IMR-90 (cell line): ENCODE measurements around the gene CYSLTR2. TPM values are rescaled to one million over a fixed set of nuclear protein-coding genes. Genes with fewer than 3 reads are reported as not detected.

Source experiments
- ATAC-seq: fragments of 200-7000 bp; cut with Tn5 transposase; 2 replicates; pipeline ENCODE4 v1.9.1; 2020; ENCODE audit warnings: low read depth, mild to moderate bottlenecking, moderate library complexity
- BruUV-seq: library from RNA; stranded (reverse); fragments of 400-500 nt; replicated peaks from 2 replicates; lab custom pipeline; 2021; lab: Mats Ljungman, UMichigan
- CTCF ChIA-PET: fragments of 300-600 bp; formaldehyde crosslinking; extraction: SDS; loops from one replicate; lab custom pipeline; 2021; ENCODE audit warnings: antibody characterized with exemption; lab: Yijun Ruan, JAX
- POLR2A ChIA-PET: fragments of 300-600 bp; sonication (Branson Sonifier 250); formaldehyde crosslinking; loops from one replicate; lab custom pipeline; 2022; ENCODE audit warnings: antibody characterized with exemption; ENCODE audit not compliant: unreplicated experiment; lab: Charles Lee
- DNase-seq: peaks from one replicate; pipeline ENCODE4 v3.0.0; 2013
- H2AFZ ChIP-seq: replicated peaks from 2 replicates; pipeline ENCODE3; 2013; ENCODE audit warnings: low read length, mild to moderate bottlenecking; ENCODE audit not compliant: poor library complexity
- H2AK5ac ChIP-seq: 2 replicates; pipeline ENCODE4 v1.6.1; 2013; ENCODE audit warnings: low read depth, low read length, inconsistent platforms
- H2AK9ac ChIP-seq: replicated peaks from 2 replicates; pipeline ENCODE3; 2013; ENCODE audit warnings: mild to moderate bottlenecking, low read depth, low read length, moderate library complexity; ENCODE audit not compliant: poor library complexity
- H2BK120ac ChIP-seq: 2 replicates; pipeline ENCODE4 v1.6.1; 2013; ENCODE audit warnings: low read depth, low read length, inconsistent platforms
- H2BK15ac ChIP-seq: 3 replicates; pipeline ENCODE4 v1.6.1; 2013; ENCODE audit warnings: low read depth, low read length, inconsistent platforms
- H2BK20ac ChIP-seq: 2 replicates; pipeline ENCODE4 v1.6.1; 2013; ENCODE audit warnings: low read depth, mild to moderate bottlenecking, inconsistent platforms, low read length, moderate library complexity
- H2BK5ac ChIP-seq: 2 replicates; pipeline ENCODE4 v1.6.1; 2013; ENCODE audit warnings: mild to moderate bottlenecking, low read depth, low read length, inconsistent platforms; ENCODE audit not compliant: poor library complexity, severe bottlenecking
- H3K14ac ChIP-seq: replicated peaks from 2 replicates; pipeline ENCODE4 v1.6.1; 2013; ENCODE audit warnings: low read depth, low read length, inconsistent platforms
- H3K18ac ChIP-seq: 2 replicates; pipeline ENCODE4 v1.6.1; 2013; ENCODE audit warnings: low read depth, low read length, control low read depth
- H3K23ac ChIP-seq: 2 replicates; pipeline ENCODE4 v1.6.1; 2013; ENCODE audit warnings: low read depth, low read length, inconsistent platforms
- H3K27ac ChIP-seq: 2 replicates; pipeline ENCODE4 v1.5.1; 2013; ENCODE audit warnings: mild to moderate bottlenecking, control low read depth, low read length; ENCODE audit not compliant: insufficient read depth
- H3K27me3 ChIP-seq: 2 replicates; pipeline ENCODE4 v1.6.1; 2013; ENCODE audit warnings: low read length; ENCODE audit not compliant: control insufficient read depth, insufficient read depth
- H3K36me3 ChIP-seq: 2 replicates; pipeline ENCODE4 v1.6.1; 2013; ENCODE audit warnings: low read length, mixed read lengths; ENCODE audit not compliant: control insufficient read depth, insufficient read depth
- H3K4ac ChIP-seq: 2 replicates; pipeline ENCODE4 v1.6.1; 2013; ENCODE audit warnings: low read depth, low read length, inconsistent platforms
- H3K4me1 ChIP-seq: 2 replicates; pipeline ENCODE4 v1.6.1; 2013; ENCODE audit warnings: low read length, mixed read lengths; ENCODE audit not compliant: control insufficient read depth, insufficient read depth
- H3K4me2 ChIP-seq: 2 replicates; pipeline ENCODE4 v1.6.1; 2013; ENCODE audit warnings: low read depth, mild to moderate bottlenecking, control low read depth, low read length, moderate library complexity
- H3K4me3 ChIP-seq: 2 replicates; pipeline ENCODE4 v1.5.1; 2013; ENCODE audit warnings: low read depth, mild to moderate bottlenecking, control low read depth, low read length, moderate library complexity; ENCODE audit not compliant: insufficient read depth
- H3K56ac ChIP-seq: 2 replicates; pipeline ENCODE4 v1.6.1; 2013; ENCODE audit warnings: low read length, inconsistent platforms; ENCODE audit not compliant: insufficient read depth; ENCODE audit errors: extremely low read depth
- H3K79me1 ChIP-seq, 2 experiments: 2 replicates each; pipeline ENCODE4 v1.6.1; 2013; ENCODE audit warnings: low read length in 2 of 2, inconsistent platforms in 1 of 2, low read depth in 1 of 2
- H3K9ac ChIP-seq: 2 replicates; pipeline ENCODE4 v1.6.1; 2013; ENCODE audit warnings: low read depth, low read length, control low read depth
- H3K9me1 ChIP-seq: 2 replicates; pipeline ENCODE4 v1.6.1; 2013; ENCODE audit warnings: low read length, inconsistent platforms; ENCODE audit not compliant: insufficient read depth
- H3K9me3 ChIP-seq: 2 replicates; pipeline ENCODE4 v1.6.1; 2013; ENCODE audit warnings: low read length; ENCODE audit not compliant: control insufficient read depth, insufficient read depth
- H4K20me1 ChIP-seq: 2 replicates; pipeline ENCODE4 v1.6.1; 2013; ENCODE audit warnings: low read length, inconsistent platforms; ENCODE audit not compliant: insufficient read depth
- H4K5ac ChIP-seq: 2 replicates; pipeline ENCODE4 v1.6.1; 2013; ENCODE audit warnings: mild to moderate bottlenecking, low read depth, low read length, control low read depth
- H4K8ac ChIP-seq, 2 experiments: 2 replicates each; pipeline ENCODE4 v1.6.1; 2013; ENCODE audit warnings: low read depth in 2 of 2, low read length in 2 of 2, control low read depth in 1 of 2, inconsistent platforms in 1 of 2
- H4K91ac ChIP-seq: 2 replicates; pipeline ENCODE4 v1.6.1; 2013; ENCODE audit warnings: low read depth, low read length, inconsistent platforms; ENCODE audit not compliant: insufficient read depth
- BHLHE40 ChIP-seq: fragments of 150-350 bp; IDR thresholded peaks from 2 replicates; pipeline ENCODE4 v1.6.1; 2016; ENCODE audit warnings: mild to moderate bottlenecking, low read depth, low read length
- CEBPB ChIP-seq: IDR thresholded peaks from 2 replicates; pipeline ENCODE4 v1.6.1; 2012; ENCODE audit warnings: low read depth, low read length, improper control_type of control experiment
- CHD1 ChIP-seq: IDR thresholded peaks from 2 replicates; pipeline ENCODE4 v1.6.1; 2012; ENCODE audit warnings: low read depth, low read length, improper control_type of control experiment
- CTCF ChIP-seq: conservative IDR thresholded peaks from 2 replicates; pipeline ENCODE4 v1.5.1; 2012; ENCODE audit warnings: mild to moderate bottlenecking, low read depth, low read length, improper control_type of control experiment
- ELK1 ChIP-seq: fragments of 150-350 bp; IDR thresholded peaks from 2 replicates; pipeline ENCODE4 v1.6.1; 2016; ENCODE audit warnings: low read depth, mild to moderate bottlenecking, low read length, moderate library complexity, borderline replicate concordance
- FOS ChIP-seq: fragments of 150-350 bp; IDR thresholded peaks from 2 replicates; pipeline ENCODE4 v1.6.1; 2016; ENCODE audit warnings: low read depth, low read length
- MAFK ChIP-seq: IDR thresholded peaks from 2 replicates; pipeline ENCODE4 v1.6.1; 2012; ENCODE audit warnings: low read depth, low read length, improper control_type of control experiment
- MAZ ChIP-seq: IDR thresholded peaks from 2 replicates; pipeline ENCODE4 v1.6.1; 2012; ENCODE audit warnings: low read depth, mild to moderate bottlenecking, low read length, improper control_type of control experiment, moderate library complexity, borderline replicate concordance
- MXI1 ChIP-seq: IDR thresholded peaks from 2 replicates; pipeline ENCODE4 v1.6.1; 2012; ENCODE audit warnings: low read depth, mild to moderate bottlenecking, low read length, moderate library complexity, borderline replicate concordance
- NFE2L2 ChIP-seq: fragments of 150-350 bp; IDR thresholded peaks from 2 replicates; pipeline ENCODE4 v1.6.1; 2016; ENCODE audit warnings: low read depth, mild to moderate bottlenecking, low read length
- POLR2A ChIP-seq: IDR thresholded peaks from 2 replicates; pipeline ENCODE4 v1.6.1; 2012; ENCODE audit warnings: mild to moderate bottlenecking, low read depth, low read length
- RAD21 ChIP-seq: IDR thresholded peaks from 2 replicates; pipeline ENCODE4 v1.6.1; 2012; ENCODE audit warnings: low read length, improper control_type of control experiment
- RCOR1 ChIP-seq: IDR thresholded peaks from 2 replicates; pipeline ENCODE4 v1.6.1; 2012; ENCODE audit warnings: mild to moderate bottlenecking, low read length, improper control_type of control experiment; ENCODE audit not compliant: insufficient replicate concordance
- RFX5 ChIP-seq: IDR thresholded peaks from 2 replicates; pipeline ENCODE4 v1.8.0; 2012; ENCODE audit warnings: low read depth, mild to moderate bottlenecking, low read length, moderate library complexity
- SMC3 ChIP-seq: fragments of 150-350 bp; IDR thresholded peaks from 2 replicates; pipeline ENCODE4 v1.6.1; 2016; ENCODE audit warnings: low read depth, mild to moderate bottlenecking, antibody characterized with exemption, low read length, moderate library complexity
- USF2 ChIP-seq: fragments of 150-350 bp; IDR thresholded peaks from 2 replicates; pipeline ENCODE4 v1.6.1; 2017; ENCODE audit warnings: mild to moderate bottlenecking, antibody characterized with exemption, low read length, low read depth
- WGBS, 2 experiments: methylation state at CpG; one replicate each; pipeline versions ENCODE4 v1.1.5 to v1.1.7; 2013; ENCODE audit warnings: missing lambda C conversion rate in 2 of 2; ENCODE audit not compliant: insufficient read length in 1 of 2; ENCODE audit errors: extremely low coverage in 2 of 2; 5-methylcytosine and 5-hydroxymethylcytosine counted together
- dilution Hi-C: fragments of 300-500 bp; cut with HindIII; formaldehyde crosslinking; loops from one replicate; pipeline ENCODE4 v1.14.3; 2018; ENCODE audit warnings: low sequenced_read_pairs; ENCODE audit not compliant: unreplicated experiment
- in situ Hi-C: fragments of 300-500 bp; cut with MboI; formaldehyde crosslinking; loops from 3 replicates; pipeline ENCODE4 v1.14.3; 2019; ENCODE audit warnings: low sequenced_read_pairs, inconsistent platforms, mixed read lengths
- intact Hi-C: fragments of 100-400 bp; cut with micrococcal nuclease; formaldehyde crosslinking; loops from 2 replicates; pipeline ENCODE4 v1.10.0; 2022
- polyA plus RNA-seq, 3 experiments: library from polyadenylated mRNA; depleted of rRNA; stranded (reverse); fragments of >200 nt; gene quantifications; 2 replicates each; pipeline ENCODE4 v1.2.3, GENCODE V29; 2012; ENCODE audit warnings: low replicate concordance in 1 of 3
- total RNA-seq: library from RNA; depleted of rRNA; stranded (reverse); fragments of >200 nt; gene quantifications from 2 replicates; pipeline ENCODE4 v1.2.3, GENCODE V29; 2012

Gene CYSLTR2
- total and polyA plus RNA-seq, 2 of the 4 experiments (the other 2 are of a cell fraction) = not detected

GRCh38 chr13:48646791-48647190 lies 6.9 kb upstream of the CYSLTR2 start:
- Histone ChIP-seq H3K4me3 (no peak overlapping the region), H2BK120ac (no peak overlapping the region), H3K36me3 (no peaks in the 10 kb centered on the region), H2BK20ac (no peak overlapping the region), H4K5ac (no peak overlapping the region), H3K4me2 (no peak overlapping the region), H3K9me3 (no peaks in the 10 kb centered on the region), H3K14ac (no peak overlapping the region), H3K4me1 (no peaks in the 10 kb centered on the region), H3K9me1 (no peaks in the 10 kb centered on the region), H3K79me1 (no peaks in the 10 kb centered on the region), H2AFZ (no peak overlapping the region), H4K8ac (no peak overlapping the region), H2AK9ac (no peak overlapping the region), H3K27ac (no peak overlapping the region), H3K9ac (no peak overlapping the region), H4K91ac (no peak overlapping the region), H2AK5ac (no peak overlapping the region), H3K56ac (no peak overlapping the region), H3K27me3 (peaks cover 11% of the 10 kb centered on the region), H3K4ac (no peak overlapping the region), H3K18ac (no peak overlapping the region), H4K20me1 (no peaks in the 10 kb centered on the region), H2BK15ac (no peak overlapping the region), H3K23ac (no peak overlapping the region), H2BK5ac (no peak overlapping the region)
- no TSS peak for BruUV-seq
- POLR2A ChIA-PET = no interaction called here
- DNase-seq (no peak), ATAC-seq (no peak)
- in situ Hi-C loops (no loop called here), intact Hi-C loops (no loop called here), dilution Hi-C loops (no loop called here)
- CTCF ChIA-PET = no interaction called here
- 100% methylated on average over 1 of the region's 3 CpGs; no CpG with 5 or more reads in 1 of the 2 experiments for WGBS, 2 experiments
- no peak for TF ChIP-seq BHLHE40
- TF ChIP-seq FOS = no peak
- no peak for TF ChIP-seq MAZ
- TF ChIP-seq USF2 = no peak
- TF ChIP-seq RAD21 = no peak
- no peak for TF ChIP-seq CEBPB
- TF ChIP-seq ELK1 = no peak
- no peak for TF ChIP-seq NFE2L2
- TF ChIP-seq SMC3 = no peak
- TF ChIP-seq CHD1 = no peak
- no peak for TF ChIP-seq MXI1
- no peak for TF ChIP-seq POLR2A
- no peak for TF ChIP-seq RCOR1
- no peak for TF ChIP-seq MAFK
- no peak for TF ChIP-seq RFX5
- TF ChIP-seq CTCF = no peak
